ENCODE data around the gene STX8.

The STX8 gene

DNA sequence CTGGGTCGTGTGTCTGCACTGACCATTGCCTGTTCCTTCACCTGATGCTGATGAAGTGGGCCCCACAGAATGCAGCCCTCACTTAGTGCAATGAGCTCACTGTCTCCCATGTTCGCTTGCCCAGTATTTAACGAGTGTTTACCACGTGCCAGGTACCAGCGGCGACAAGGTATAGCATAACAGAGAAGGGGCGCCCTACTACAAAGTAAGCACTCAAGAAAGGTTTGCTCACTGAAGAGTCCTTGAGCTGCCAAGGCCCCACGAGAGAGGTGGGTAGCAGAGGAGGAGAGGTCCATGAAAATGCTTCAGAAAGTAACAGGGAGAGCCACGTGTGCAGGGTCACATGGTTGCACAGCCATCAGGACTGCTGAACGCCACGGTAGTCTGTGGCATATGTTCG, 324.3 kb downstream of the STX8 start:
- TF ChIP-seq, protein P1, sequence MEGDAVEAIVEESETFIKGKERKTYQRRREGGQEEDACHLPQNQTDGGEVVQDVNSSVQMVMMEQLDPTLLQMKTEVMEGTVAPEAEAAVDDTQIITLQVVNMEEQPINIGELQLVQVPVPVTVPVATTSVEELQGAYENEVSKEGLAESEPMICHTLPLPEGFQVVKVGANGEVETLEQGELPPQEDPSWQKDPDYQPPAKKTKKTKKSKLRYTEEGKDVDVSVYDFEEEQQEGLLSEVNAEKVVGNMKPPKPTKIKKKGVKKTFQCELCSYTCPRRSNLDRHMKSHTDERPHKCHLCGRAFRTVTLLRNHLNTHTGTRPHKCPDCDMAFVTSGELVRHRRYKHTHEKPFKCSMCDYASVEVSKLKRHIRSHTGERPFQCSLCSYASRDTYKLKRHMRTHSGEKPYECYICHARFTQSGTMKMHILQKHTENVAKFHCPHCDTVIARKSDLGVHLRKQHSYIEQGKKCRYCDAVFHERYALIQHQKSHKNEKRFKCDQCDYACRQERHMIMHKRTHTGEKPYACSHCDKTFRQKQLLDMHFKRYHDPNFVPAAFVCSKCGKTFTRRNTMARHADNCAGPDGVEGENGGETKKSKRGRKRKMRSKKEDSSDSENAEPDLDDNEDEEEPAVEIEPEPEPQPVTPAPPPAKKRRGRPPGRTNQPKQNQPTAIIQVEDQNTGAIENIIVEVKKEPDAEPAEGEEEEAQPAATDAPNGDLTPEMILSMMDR (IDR thresholded peaks at IDR 0.05; ENCODE audit: borderline replicate concordance, extremely low read depth, low read length, poor library complexity, severe bottlenecking) = no peak
- no peak for TF ChIP-seq EZH2 (IDR thresholded peaks at IDR 0.05; ENCODE audit: borderline replicate concordance, low read depth, low read length, severe bottlenecking)
- no peak overlapping the region for H3K4me2 ChIP-seq (ENCODE audit: insufficient read depth, low read length)
- ATAC-seq (ENCODE audit: insufficient read depth, low read depth) = no peak

DNA sequence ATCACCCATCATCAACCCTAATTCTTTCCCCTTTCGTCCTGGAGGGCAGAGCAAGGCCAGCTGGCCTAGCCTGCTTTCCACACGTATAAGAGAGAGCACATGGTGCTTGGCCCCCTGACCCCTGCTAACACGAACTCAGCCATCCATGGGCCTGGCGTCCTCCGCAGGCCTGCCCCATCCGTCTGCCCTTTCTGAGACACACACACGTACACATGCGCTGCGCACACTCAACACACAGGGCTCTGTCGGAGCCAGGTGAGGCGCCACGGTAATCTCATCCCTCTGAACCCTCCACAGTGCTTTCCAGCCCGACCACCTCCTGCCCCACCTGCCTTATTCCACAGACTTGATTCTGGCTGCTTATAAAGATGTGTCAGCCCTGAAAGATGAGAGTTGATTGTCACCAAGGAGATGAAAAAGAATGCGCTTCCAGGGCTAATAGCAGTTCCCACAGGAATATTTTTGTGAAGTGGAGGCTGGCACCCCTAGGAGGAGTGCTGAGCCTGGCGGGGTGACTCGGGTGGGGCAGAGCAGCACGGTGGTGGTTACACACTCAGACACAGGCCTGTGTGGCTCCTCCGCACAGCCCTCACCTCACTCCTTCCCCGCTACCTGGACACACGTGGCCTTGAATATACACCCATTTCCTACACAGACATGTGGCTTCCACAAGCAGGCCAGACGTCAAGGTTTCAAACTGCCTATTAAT, 326.2 kb downstream of the STX8 start:
- Histone ChIP-seq H3K4me1 (ENCODE audit: insufficient read depth, low read length) (no peaks in the 10 kb centered on the region), H3K27me3 (ENCODE audit: insufficient read depth, low read length, poor library complexity) (no peaks in the 10 kb centered on the region), H4K20me1 (ENCODE audit: insufficient read depth, low read length) (no peaks in the 10 kb centered on the region; the same call in 1 of the 2 replicates), H3K79me2 (ENCODE audit: insufficient read depth, low read length) (no peaks in the 10 kb centered on the region), H3K9ac (ENCODE audit: low read depth, low read length) (no peak overlapping the region), H3K4me2 (ENCODE audit: insufficient read depth, low read length) (no peak overlapping the region), H2AFZ (ENCODE audit: low read depth, low read length) (no peak overlapping the region), H3K36me3 (ENCODE audit: insufficient read depth, low read length) (no peaks in the 10 kb centered on the region), H3K9me3 (ENCODE audit: insufficient read depth, low read length, severe bottlenecking) (no peaks in the 10 kb centered on the region), H3K4me3 (ENCODE audit: low read depth in 1 of 2, low read length in 2 of 2) (no peak overlapping the region), H3K27ac (ENCODE audit: low read length) (no peak overlapping the region)
- no peak for DNase-seq
- no peak for ATAC-seq (ENCODE audit: insufficient read depth, low read depth)
- TF ChIP-seq EZH2 (IDR thresholded peaks at IDR 0.05; ENCODE audit: borderline replicate concordance, low read depth, low read length, severe bottlenecking) = no peak
- TF ChIP-seq, protein P1 (IDR thresholded peaks at IDR 0.05; ENCODE audit: borderline replicate concordance, extremely low read depth, low read length, poor library complexity, severe bottlenecking) = no peak

More for the DNA sequence above, 324.3 kb downstream of the STX8 start:
- Histone ChIP-seq H3K9ac (ENCODE audit: low read depth, low read length) (no peak overlapping the region), H3K27me3 (ENCODE audit: insufficient read depth, low read length, poor library complexity) (no peaks in the 10 kb centered on the region), H4K20me1 (ENCODE audit: insufficient read depth, low read length) (no peaks in the 10 kb centered on the region), H3K79me2 (ENCODE audit: insufficient read depth, low read length) (no peaks in the 10 kb centered on the region), H3K4me1 (ENCODE audit: insufficient read depth, low read length) (peaks cover 7% of the 10 kb centered on the region), H3K36me3 (ENCODE audit: insufficient read depth, low read length) (no peaks in the 10 kb centered on the region), H3K27ac (ENCODE audit: low read length) (no peak overlapping the region), H3K4me3 (ENCODE audit: low read depth in 1 of 2, low read length in 2 of 2) (no peak overlapping the region), H3K9me3 (ENCODE audit: insufficient read depth, low read length, severe bottlenecking) (no peaks in the 10 kb centered on the region), H2AFZ (ENCODE audit: low read depth, low read length) (no peak overlapping the region)
- DNase-seq = no peak

DNA sequence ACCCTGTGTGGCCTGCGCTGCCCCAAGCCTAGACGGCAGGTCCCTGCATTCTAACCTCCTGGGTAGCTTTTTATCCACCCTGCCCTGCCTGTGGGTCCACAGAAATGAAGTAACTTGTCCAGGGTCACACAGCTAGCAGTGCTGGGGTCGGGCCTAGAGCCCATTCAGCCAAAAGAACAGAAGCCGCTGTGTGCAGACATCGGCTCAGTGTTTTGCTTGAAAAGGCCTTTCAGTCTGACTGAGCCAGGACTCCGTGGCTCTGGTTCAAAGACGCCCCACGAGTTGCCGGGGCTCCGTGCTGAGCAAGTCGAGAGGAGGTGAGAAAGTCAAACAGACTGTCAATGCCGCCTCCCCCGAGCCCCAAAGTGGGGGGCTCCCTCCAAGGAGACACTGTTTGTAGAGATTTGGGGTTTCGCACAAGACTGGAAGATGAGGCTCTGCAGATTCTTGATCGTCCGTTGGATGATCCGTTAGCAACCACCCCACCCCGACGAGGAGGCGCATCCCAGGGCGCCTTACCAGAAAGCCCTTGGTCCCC, 328.1 kb downstream of the STX8 start:
- H3K27me3 ChIP-seq (ENCODE audit: insufficient read depth, low read length, poor library complexity) = no peaks in the 10 kb centered on the region
- H4K20me1 ChIP-seq (ENCODE audit: insufficient read depth, low read length) = no peaks in the 10 kb centered on the region; the same call in none of the 2 replicates
- H3K9ac ChIP-seq (ENCODE audit: low read depth, low read length) = no peak overlapping the region
- H3K4me3 ChIP-seq (ENCODE audit: low read depth in 1 of 2, low read length in 2 of 2) = no peak overlapping the region
- no peak for TF ChIP-seq EZH2 (IDR thresholded peaks at IDR 0.05; ENCODE audit: borderline replicate concordance, low read depth, low read length, severe bottlenecking)
- TF ChIP-seq, protein P1 (IDR thresholded peaks at IDR 0.05; ENCODE audit: borderline replicate concordance, extremely low read depth, low read length, poor library complexity, severe bottlenecking) = no peak
- H3K4me2 ChIP-seq (ENCODE audit: insufficient read depth, low read length) = no peak overlapping the region
- H3K27ac ChIP-seq (ENCODE audit: low read length) = no peak overlapping the region
- H3K36me3 ChIP-seq (ENCODE audit: insufficient read depth, low read length) = no peaks in the 10 kb centered on the region
- no peaks in the 10 kb centered on the region for H3K4me1 ChIP-seq (ENCODE audit: insufficient read depth, low read length)
- H2AFZ ChIP-seq (ENCODE audit: low read depth, low read length) = no peak overlapping the region
- ATAC-seq (ENCODE audit: insufficient read depth, low read depth) (no peak), DNase-seq (no peak)
- H3K79me2 ChIP-seq (ENCODE audit: insufficient read depth, low read length) = no peaks in the 10 kb centered on the region
- H3K9me3 ChIP-seq (ENCODE audit: insufficient read depth, low read length, severe bottlenecking) = no peaks in the 10 kb centered on the region

Data from DND-41 (cell line).